ENCODE measurements around the gene HACL1.

The HACL1 gene

DNA sequence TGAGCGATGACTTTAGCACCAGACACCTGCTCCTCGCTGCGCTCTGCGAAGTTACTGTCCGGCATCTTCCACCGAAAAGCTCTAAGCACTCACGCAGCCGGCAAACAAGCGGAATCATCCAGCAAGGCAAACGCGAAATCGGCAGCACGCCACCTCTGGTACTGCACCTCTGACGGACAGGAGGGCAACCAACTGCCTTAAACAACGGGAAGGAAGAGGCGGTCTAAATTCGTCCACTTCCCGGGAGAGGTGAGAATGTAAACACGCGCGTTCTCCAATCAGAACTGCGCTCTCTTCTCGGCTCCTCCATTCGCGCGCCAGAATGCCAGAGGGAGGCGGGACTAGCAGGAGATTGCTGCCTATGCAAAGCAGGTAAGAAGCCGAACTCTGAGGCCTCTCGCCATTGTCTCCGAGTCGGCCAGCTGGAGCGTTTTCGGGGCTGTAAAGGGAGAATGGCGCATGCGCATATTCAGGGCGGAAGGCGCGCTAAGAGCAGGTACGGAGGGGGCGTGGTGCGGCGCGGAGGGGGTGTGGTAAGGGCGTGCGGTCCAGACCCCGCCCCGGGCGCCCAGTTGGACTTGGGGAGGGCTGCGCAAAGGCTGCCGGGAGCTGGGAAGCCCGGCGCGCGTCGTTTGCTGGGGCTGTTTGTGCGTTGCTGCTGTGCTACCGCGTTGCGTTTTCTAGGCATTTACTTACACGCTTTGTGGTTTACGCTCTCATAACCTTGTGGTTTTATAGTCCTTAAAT, at the start of gene HACL1, which contains the start of gene BTD:
HACL1 (minus strand) TSS at position 171 of the 747 bp plus-strand sequence; CDS start at position 65, 106 bp downstream.
BTD (plus strand) TSS at position 347 of the 747 bp plus-strand sequence. CDS start 33,695 bp downstream, outside the sequence.
- DNase-seq (ENCODE audit: low read depth): peak; percentile 98

GRCh38 chr3:15649858-15650257, 48.5 kb upstream of the HACL1 start:
- DNase-seq (ENCODE audit: low read depth): no peak

GRCh38 chr3:15649341-15649740, 48.0 kb upstream of the HACL1 start:
- no peak for DNase-seq (ENCODE audit: low read depth)

GRCh38 chr3:15647611-15648167, 46.3 kb upstream of the HACL1 start:
- DNase-seq (ENCODE audit: low read depth): peak; percentile 22

DNA sequence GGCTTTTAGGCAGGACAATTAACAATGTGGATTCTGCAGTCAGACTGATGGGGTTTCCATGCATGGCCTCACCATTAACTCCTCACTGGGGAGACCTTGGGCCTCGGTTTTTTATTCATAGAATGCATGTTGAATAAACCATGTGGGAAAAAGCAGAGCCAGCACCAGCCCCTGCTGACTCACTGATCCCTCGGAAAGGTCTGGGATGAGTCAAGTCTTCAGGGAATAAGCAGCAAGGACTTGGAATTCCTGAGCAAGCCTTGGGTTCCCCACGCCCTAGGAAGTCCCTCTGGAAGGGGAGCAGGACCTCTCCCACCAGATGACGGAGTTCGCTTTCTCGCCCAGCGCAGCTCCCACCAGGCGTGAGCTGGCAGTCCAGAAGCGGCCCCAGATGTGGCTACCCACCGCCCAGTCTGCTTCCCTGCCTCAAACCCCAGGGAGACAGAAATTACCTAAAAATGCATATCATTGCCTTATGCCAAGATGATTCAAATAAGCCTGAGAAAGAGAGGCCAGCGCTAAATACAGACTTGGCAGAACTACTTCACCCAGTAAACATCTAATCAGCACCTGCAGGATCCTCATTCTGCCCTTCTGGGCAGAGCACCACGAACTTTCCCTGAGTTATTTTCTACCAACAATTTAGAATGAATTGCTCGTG, 45.6 kb upstream of the HACL1 start:
- no peak for DNase-seq (ENCODE audit: low read depth)

DNA sequence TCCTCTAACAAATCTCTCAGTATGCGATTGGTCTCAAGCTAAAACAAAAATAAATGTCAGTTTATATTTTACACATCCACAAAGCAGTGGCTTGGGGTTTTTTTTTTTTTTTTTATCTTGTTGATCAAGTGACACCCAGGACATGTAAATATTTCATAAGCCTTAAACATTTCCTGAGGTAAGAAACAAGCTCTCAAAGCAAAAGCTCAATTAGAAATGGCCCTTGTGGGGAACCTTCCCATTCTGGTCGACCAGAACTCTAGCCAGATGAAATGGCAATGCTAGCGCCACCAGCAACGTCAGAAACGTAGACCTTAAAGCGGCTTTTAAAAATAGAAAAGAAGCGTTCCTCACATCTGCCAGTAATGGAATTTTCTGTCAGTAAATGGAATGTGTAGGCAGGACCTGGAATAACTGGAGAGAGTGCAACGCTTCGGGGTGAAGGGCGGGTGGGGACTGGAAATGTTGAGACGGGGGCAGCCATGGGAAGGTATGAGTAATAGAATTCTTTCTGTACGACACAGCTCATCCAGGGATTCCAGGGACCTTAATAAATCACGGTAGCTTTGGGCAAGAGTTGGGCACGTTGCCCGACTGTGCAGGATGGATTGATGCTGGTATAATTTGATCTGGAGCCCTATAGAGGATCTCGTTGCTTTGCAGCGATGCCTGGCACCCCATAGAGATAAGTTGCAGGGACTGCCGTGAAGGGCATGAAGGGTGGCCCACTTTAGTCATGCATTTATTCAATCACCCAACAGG, 44.6 kb upstream of the HACL1 start:
- no peak for DNase-seq (ENCODE audit: low read depth)

DNA sequence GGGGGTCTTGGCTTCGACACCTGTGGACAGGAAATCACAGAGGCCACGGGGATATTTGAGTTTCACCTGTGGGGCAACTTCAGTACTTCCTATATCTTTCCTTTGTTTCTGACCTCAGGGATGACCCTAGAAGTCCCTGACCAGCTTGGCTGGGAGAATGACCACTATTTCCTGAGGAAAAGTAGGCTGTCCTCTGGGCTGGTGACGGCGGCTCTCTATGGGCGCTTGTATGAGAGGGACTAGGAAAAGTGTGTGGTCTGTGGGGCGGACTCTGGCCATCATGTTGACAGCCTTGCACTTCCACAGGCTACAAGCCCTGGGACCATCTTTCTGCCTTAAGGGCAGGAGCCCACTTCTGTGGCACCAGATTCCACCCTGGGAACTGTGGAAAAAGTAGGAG, 43.9 kb upstream of the HACL1 start:
- DNase-seq (ENCODE audit: low read depth): no peak

GRCh38 chr3:15638891-15639262, 37.5 kb upstream of the HACL1 start:
- DNase-seq (ENCODE audit: low read depth): no peak

DNA sequence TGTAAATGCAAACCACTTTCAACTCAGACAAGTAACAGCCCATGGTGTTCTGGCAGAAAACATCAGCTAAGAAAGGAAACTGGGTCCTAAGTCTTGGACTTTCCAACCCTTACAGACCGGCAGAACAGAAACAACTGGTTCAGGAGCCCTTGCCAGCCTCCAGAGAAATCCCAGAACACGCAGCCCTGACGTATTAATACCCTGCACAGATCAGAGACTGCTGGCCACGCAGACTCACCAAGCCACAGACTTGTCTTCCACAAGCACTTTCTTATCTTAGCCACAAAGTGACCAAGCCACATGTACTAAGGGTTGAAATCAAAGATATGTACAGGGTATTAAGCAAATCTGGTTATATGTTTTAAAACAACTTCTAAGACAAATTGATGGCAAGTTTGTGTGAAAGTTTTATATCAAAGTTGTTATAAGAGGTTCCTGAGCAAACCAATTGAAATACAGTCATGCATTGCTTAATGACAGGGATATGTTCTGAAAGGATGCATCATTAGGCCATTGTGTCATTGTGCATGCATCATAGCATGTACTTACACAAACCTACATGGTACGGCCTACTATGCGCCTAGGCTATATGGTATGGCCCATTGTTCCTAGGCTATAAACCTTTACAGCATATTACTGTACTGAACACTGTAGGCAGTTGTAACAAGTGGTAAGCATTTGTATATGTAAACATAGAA, 37.0 kb upstream of the HACL1 start:
- DNase-seq (ENCODE audit: low read depth): no peak

- DNase-seq (ENCODE audit: low read depth): no peak
Measured at GRCh38 chr3:15637131-15637951, 36.0 kb upstream of the HACL1 start.

DNA sequence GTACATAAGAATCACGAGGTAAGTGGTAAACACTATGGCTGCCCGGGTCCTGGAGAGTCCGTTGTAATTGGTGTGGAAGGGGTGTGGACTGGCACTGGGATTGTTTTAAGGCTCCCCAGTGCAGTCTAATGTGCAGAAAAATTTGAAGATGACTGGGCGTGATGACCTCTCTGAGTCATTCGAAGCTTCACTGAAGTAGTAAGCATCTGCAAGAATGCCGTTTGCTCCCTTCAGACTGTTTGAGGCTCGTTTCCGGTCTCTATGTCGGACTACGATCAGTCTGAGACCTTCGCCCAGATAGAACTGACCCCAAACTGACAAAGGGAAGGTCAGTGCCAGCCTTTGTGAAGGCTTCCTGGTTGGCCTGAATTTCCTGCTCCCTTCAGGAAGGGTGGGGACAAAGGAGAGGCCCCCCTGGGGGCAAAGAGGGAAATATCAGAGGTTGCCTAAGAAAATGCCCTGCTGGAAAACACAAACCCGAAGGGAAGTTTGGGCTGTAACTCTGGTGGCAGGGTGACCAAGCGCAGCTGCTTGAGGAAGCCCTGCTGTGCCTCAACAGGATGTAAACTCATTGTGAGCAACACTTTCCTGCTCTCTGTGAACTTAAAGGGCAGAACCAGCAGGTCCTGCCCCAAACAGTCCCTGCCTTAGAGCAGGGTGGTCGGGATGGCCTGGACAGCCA, 34.8 kb upstream of the HACL1 start:
- no peak for DNase-seq (ENCODE audit: low read depth)

- no peak for DNase-seq (ENCODE audit: low read depth)
Measured at GRCh38 chr3:15635121-15635661, 33.8 kb upstream of the HACL1 start.

DNA sequence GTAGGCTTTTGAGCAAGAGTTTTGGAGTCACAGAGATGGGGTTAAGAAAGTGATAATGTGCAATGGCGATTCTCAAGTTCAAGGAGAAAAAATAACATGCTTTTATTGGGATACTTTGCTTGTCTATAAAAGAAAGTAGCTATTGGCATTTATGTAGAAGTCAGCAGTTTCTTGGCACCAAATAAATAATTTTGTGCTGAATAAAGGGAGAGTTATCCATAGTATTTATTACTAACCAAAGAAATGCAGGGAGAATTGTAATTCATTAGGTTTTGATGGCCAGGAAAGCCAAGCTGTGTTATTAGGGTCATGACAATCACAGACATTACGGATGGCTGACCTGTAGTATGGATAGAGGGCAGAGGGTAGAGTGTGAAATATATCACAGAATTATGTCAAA, 33.3 kb upstream of the HACL1 start:
- DNase-seq (ENCODE audit: low read depth): no peak

DNA sequence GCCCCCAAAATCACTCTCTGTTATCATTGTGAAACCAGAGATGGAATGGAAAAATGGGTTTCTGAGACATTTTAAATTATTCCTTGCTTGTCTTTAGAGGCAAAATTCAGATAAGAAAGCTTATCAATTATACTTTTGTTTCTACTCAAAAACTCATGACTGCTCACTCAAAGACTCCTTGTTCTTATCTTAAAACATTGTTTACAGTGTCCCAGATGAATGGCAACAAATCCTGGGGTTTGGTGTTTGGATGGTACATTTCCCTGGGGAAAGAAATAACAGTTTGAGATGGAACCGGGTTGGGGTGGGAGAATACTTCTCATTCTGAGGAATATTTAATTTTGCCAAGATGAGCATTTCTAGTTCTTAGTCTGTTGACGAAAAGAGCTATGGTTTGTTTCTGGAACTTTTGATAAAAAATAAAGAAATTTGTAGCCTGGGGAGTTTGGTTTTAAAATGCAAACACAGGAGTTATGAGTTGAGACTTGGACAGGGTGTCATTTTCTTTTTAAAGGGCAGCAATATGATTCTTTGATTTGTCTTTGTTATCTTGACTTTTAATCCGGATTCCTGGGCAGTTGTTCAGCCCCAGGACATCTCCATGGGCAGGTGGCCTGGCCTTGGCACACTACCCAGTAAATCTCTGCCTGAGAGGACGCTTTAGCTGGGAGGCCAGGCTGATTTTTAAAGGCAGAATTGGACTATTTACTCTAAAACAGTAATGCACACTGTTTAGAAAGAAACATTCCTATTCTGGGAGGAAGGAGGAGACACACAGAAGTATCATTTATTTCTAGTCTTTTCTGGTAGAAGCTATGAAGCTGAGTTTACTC, 32.6 kb upstream of the HACL1 start:
- DNase-seq (ENCODE audit: low read depth): no peak

GRCh38 chr3:15633159-15633558, 31.8 kb upstream of the HACL1 start:
- no peak for DNase-seq (ENCODE audit: low read depth)

DNA sequence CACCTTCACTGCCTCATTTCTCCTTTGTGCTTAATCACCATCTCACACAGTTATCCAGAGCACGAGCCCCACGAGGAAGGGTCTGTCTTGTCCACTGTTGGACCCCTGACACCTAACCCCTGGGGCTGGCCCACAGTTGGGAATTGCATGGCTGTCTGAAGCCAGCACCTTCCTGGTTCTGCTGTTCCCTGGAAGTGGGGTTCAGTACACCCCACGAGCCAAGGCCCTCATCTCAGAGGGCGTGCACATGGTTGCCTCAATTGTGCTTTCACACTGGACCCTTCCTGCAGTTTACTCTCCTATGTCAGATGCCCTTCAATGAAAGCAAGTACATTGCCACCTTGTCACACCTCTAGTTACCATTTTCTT, 30.8 kb upstream of the HACL1 start:
- no peak for DNase-seq (ENCODE audit: low read depth)

DNA sequence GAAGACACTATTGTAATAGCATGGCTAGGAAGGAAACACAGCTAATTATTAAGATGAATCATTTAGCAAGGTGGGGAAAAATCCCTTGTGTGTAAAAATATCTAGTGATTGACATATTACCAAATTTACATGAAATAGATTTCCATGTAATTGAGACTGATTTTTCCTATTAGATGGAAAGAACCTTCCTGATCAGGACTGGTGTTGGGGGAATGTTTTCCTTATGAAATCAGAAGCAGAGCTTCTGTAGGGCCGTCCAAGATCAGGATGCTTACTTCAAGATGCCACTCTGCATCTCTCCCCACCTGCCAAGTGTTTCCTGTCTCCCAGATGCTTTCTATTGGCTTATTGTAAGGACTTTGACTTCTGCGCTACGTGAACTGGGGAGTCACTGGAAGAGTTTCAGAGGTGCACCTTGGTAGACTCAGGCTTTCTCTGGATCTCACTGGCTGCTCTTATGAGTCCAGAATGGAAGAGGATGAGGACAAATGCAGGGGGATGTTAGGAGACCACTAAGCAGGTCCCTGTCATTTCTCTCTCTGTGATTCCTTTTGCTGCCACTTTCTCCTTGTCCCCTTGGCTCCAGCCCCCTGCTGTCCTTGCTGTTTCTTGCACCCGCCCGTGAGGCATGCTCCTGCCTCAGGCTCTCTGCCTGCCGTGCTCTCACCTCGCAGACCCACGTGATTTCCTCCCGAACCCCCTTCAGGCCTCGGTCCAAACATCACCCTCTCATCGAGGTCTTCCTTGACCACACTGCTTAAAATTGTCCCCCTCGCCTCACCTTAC, 30.2 kb upstream of the HACL1 start:
- DNase-seq (ENCODE audit: low read depth): no peak

DNA sequence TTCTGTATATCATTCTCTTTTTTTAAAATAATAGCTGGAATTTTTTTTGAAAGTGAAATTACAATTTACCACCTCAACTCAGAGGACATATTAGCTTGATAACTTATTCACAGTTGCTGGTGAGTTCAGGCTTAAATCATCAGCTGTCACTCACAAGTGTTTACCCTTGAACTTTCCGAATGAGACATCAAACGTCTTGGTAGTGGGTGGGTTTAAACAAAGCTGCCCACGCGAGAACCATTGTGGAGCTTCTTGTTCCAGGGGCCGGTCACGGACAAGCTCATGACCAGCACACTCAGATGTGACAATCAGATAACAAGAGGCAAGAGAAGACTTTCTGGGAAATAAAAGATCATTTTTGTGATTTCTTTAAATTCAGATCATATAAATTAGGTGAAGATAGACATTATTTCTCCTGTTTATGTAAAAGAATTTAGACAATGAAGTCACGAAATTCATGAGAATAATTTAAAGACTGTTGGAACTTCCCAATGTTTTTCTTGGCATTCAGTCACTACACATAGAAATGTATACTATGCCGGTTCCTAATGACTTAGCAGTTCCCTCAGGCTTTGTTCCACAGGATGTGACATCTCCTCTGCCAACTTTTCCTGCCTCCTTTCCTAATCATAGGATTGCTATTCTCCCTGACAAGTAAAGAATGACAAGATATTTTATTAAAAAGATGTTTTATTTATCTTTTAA, 29.4 kb upstream of the HACL1 start:
- no peak for DNase-seq (ENCODE audit: low read depth)

All from stimulated activated CD8-positive, alpha-beta memory T cell treated with anti-CD3 and anti-CD28 coated beads, Interleukin-12 subunit alpha, Interleukin-12 subunit beta, amount 100 ng/mL, for 4 hours (primary cell).